PFSK-1 (cell line): ENCODE data around the gene RAD51B.

Experiments
- FOXP2 ChIP-seq: optimal IDR thresholded peaks from 2 replicates; pipeline ENCODE3; 2011; ENCODE audit warnings: borderline replicate concordance, control low read depth, inconsistent platforms; ENCODE audit not compliant: insufficient read depth; ENCODE audit errors: extremely low read length, extremely low read depth
- POLR2AphosphoS5 ChIP-seq: IDR thresholded peaks from 2 replicates; pipeline ENCODE4 v1.6.1; 2012; ENCODE audit warnings: low read depth, mild to moderate bottlenecking, control low read depth, low read length, moderate library complexity
- REST ChIP-seq, 2 experiments: IDR thresholded peaks; 2 replicates each; pipeline versions ENCODE4 v1.6.1 to v1.8.0; 2011 to 2012; ENCODE audit warnings: low read depth in 2 of 2, low read length in 2 of 2, control low read depth in 1 of 2, inconsistent platforms in 1 of 2, mild to moderate bottlenecking in 1 of 2, moderate library complexity in 1 of 2; ENCODE audit not compliant: insufficient read depth in 1 of 2
- SIN3A ChIP-seq: IDR thresholded peaks from 2 replicates; pipeline ENCODE4 v1.6.1; 2012; ENCODE audit warnings: mild to moderate bottlenecking, low read length, moderate library complexity, borderline replicate concordance; ENCODE audit not compliant: insufficient read depth
- TAF1 ChIP-seq: IDR thresholded peaks from 2 replicates; pipeline ENCODE4 v1.6.1; 2012; ENCODE audit warnings: low read length, control low read depth, borderline replicate concordance; ENCODE audit not compliant: insufficient read depth

The RAD51B gene

DNA sequence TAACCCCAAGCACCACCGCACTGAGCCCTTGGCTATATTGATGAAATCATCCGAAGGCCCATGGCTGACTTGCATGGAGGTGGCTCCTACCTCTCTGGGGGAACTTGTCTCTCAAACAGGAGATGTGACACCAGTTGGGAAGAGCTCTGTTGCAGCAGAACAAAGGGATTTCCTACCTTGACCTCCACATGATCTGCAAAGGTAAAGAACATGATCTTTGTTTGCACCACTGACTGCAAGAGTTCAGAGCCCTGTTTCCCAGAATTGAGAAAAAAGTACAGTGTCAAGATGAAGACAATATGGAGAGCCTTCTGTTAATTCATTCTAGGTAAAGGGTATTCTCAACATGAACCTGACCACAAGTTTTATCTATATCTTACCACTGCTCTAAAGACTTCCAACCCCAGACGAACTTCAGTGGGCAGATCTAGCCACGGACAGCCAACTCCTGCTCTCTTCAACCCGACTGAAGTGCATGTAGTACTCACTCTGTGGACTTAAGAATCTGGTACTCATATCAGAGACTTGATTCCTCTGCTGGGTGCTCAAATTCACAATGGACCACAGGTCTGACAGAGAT lies 35.2 kb upstream of the RAD51B start:
- no peak for TF ChIP-seq SIN3A
- no peak for TF ChIP-seq FOXP2
- no peak for TF ChIP-seq REST (IDR thresholded peaks at IDR 0.05; ENCODE audit: insufficient read depth in 1 of 2, low read depth in 2 of 2, low read length in 2 of 2)
- TF ChIP-seq TAF1: no peak
- TF ChIP-seq POLR2AphosphoS5: no peak

DNA sequence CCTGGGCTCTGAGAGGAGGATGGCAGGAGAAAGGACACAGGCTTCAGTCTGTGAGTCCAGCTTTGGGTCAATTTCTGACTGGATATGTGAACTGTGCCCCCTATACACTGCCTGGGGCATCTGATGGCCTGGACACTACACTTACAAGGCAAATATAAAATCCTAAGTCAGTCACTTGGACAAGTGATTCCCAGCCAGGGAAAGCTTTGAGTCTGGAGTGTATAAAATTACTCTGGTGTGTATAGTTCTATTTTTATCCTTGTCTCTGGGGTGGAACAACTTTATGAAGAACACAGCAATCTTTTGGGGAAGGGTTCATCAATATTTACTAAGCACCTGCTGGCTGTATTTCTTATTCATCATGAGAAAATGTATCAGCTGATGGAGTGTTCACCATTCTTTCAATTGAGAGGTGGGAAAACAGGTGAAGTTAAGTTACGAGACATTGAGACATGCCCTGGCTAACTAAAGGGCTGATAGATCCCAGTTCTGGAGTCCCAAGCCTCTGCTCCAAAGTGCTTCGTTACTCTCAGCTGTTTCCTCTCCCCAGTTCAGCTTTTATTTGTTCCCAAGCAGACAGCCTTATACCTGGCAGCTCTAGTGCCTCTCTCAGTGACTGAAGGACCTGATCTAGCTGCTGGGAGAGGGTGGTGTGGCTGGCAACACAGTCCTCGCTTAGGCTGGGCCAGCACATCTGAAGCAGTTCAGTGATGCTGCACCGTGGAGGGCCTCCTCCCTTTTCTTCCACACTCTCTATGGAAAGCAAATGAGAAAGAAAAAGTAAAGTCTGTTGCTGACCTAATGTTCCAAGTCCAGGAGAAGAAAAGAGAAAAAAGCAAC lies 34.1 kb upstream of the RAD51B start:
- TF ChIP-seq TAF1: no peak
- TF ChIP-seq SIN3A: no peak
- TF ChIP-seq REST (IDR thresholded peaks at IDR 0.05; ENCODE audit: insufficient read depth in 1 of 2, low read depth in 2 of 2, low read length in 2 of 2): no peak
- no peak for TF ChIP-seq FOXP2
- TF ChIP-seq POLR2AphosphoS5: no peak

DNA sequence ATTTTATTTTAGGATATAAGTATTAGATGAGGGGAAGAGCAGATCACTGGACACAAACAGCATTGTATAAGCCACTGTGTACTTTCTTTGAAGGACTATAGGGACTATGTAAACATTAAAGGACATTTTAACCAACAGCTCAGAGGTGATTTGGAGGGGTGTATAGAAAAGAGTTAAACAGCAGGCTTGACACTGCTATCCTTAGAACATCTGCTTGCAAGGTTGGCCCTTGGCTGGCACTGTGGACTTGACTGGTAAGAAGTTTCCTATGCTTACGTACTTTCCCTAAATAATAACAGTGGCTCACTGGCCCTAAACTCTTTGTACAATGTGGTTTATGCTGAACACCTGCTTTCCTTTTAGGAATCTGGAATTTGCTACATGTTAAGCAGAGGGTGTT lies 31.9 kb upstream of the RAD51B start:
- no peak for TF ChIP-seq SIN3A
- TF ChIP-seq TAF1: no peak
- TF ChIP-seq REST (IDR thresholded peaks at IDR 0.05; ENCODE audit: insufficient read depth in 1 of 2, low read depth in 2 of 2, low read length in 2 of 2): no peak
- TF ChIP-seq FOXP2: no peak
- TF ChIP-seq POLR2AphosphoS5: no peak

DNA sequence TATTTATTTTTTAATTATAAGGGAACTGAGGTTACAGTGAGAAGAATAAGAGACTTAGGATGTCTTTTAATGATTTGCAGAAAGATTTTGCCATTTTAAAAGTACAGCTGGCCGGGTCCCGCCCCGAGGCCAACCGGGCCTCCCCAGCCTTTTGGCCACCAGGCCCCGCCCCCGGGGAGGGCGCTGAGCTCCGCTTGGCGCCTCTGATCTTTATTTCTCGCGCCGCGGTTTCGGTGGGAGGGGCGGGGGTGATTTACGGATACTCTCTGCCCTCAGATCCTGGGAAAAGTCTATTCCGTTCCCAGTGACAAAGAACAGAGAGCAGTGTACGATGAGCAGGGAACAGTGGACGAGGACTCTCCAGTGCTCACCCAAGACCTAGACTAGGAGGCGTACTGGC lies 20.8 kb upstream of the RAD51B start:
- TF ChIP-seq SIN3A: no peak
- TF ChIP-seq FOXP2: no peak
- TF ChIP-seq TAF1: no peak
- TF ChIP-seq REST (IDR thresholded peaks at IDR 0.05; ENCODE audit: insufficient read depth in 1 of 2, low read depth in 2 of 2, low read length in 2 of 2): no peak
- no peak for TF ChIP-seq POLR2AphosphoS5
